Stimulated activated CD8-positive, alpha-beta memory T cell treated with anti-CD3 and anti-CD28 coated beads, Interleukin-2, amount 100 ng/mL, for 1 hour (primary cell): ENCODE measurements around the gene CDK15.
"Not testable (repeated sequence)": the region's sequence is repeated elsewhere in the genome, so short reads cannot be mapped to it uniquely, and the experiment has no call there.

ENCODE experiments used
- DNase-seq, 2 donors: peaks; one replicate each; pipeline ENCODE4 v3.0.0-alpha.2; 2020; ENCODE audit warnings: low read depth in 2 of 2

The CDK15 gene

DNA sequence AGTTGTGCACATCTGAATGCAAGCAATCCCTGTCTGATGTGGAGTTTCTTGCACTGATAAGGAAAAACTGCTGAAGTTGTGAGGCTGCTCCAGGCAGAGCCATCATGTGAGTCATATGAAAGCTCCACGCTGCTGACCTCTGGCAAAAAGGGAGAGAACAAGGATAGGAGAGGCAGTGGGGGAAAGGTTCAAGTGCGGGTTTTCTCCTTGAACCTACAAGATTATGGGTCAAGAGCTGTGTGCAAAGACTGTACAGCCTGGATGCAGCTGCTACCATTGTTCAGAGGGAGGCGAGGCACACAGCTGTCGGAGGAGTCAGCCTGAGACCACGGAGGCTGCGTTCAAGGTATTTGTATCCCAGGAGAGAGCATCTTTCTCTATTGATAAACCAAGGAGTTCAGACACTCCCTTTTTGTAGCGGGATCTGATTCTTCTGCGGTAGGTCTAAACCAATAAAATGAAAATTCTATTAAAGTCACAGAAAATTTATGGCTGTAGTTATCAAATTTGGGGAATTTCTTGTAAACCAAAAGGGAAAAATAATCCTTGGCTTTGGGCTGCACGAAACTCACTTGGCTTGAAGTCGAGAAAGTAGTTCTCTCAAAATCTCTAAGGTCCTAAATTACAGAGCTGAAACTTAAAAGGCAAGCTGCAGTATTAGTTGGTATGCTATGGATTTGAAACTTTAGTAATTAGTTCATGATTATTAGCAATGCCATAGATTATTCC is at the start of gene CDK15:
CDK15 (plus strand) TSS at position 96 of the 729 bp plus-strand sequence; CDS start at position 224, 128 bp downstream.
- DNase-seq, result no peak

DNA sequence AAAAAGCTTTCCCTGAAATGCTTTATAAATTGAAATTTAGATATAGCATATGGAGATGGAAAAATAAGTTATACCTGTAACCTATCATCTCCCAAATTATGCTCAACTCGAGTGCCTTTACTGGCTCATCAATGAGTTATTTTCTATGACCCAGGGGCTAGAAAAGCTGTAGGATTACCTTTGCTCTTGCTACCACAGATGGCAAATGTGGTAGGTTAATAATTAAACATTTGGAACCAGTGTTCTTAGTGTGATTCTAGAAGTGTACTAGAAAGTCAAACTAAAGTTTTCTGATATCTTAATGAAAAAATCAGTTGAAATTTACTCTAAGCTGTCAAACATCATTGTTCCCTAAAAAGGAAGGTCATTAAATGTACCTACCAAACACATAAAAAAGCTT is 48.1 kb upstream of the CDK15 start:
- no peak for DNase-seq

DNA sequence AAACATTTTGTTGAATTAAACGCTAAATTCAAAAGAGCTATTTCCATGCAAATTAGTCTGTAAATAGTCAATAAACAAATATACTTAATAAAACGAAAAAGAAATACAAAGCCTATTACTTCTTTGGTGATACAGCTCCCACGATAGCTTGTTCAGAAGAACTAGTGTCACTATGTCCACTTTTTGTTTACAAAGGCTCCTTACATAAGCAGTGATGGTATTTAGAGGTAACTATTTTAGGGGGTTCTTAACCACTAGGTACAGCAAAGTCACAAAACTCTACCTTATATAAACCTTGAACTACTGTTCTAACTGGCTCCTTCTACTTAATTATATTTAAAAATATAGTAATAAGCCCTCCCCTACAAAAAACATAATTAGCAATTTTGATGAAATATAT is 47.5 kb upstream of the CDK15 start:
- DNase-seq, result no peak

DNA sequence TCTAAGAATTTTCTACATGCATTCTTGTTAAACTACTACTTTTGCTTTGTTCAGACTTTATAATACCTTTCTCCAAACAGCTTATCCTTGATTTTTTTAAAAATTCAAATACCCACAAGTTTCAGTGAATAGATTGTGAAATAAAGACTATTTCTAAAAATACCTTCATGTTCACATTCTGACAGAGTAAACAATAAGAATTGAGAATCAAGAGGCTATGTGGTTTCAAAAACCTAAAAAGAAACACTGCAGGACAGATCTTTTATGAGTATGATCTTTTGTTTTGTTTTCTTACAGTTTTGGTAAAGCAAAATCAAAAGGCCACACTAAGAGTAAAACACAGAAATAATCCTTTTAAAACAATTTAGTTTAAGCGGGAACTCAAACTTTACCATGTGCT is 46.8 kb upstream of the CDK15 start:
- no peak for DNase-seq

DNA sequence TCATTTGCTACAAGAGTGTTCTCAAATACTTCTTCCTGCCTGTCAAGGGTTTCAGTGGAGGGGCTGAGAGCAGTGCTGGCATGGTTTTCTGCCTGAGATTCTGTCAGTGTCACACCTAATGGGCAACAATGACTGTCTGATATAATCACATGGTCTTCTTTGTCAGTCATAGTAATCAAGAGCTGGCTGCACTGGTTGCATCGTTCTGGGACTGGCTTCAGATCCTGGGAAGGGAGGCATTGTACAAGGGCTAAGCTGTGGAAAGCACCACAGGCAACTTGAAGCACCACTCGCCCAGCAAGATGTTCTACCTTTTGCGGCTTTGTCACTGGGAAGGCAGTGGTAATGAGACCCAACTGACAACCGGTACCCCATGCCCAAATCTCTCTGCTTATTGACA is 45.2 kb upstream of the CDK15 start:
- DNase-seq, result no peak

DNA sequence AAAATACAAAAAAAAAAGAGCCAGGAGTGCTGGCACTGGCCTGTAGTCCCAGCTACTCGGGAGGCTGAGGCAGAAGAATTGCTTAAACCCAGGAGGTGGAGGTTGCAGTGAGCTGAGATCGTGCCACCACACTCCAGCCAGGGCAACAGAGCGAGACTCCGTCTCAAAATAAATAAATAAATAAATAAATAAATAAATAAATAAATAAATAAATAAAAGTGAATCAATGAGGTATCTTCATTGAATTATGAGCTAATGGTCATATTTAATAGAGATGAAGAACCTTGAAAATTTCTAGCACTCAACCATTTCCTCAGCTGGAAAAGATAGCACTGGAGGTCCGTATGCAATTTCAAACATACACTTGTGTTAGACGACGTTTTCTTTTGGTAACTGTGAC is 41.9 kb upstream of the CDK15 start:
- not testable (repeated sequence) for DNase-seq

DNA sequence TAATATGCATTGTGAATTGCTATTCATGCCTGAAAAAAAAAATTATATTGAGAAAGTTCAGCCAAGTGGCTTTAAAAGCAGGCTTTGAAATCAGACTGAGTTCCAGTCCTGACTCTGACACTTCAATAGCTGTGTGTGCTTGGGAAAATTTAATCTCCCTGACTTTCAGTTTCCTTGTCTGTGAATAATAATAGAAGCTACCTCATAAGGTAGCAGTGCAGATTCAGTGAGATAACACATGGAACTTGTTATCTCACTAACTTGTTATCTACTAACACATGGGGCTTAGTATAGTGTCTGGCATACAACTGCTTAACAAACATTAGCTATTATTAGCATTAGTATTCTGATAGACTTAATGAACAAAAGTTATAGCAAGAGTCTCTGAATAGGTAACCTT is 40.5 kb upstream of the CDK15 start:
- no peak for DNase-seq

DNA sequence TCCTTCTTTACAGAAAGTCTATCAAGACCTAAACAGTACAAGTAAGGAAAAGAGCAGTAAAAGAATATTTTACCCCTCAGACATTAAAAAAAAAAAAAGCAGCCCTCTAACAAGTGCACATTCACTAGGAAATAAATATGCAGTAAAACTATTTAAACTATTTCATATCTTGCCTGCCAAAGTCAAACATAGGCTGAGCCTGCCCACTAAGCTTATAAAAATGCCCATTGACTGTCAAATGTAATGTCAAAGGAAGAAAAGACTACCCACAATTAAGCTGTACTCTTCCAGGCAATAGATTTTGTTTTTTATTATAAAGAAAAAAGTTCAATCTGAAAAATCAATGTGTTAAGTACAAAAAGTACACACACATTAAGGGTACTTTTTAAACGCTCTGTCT is 37.4 kb upstream of the CDK15 start:
- DNase-seq, result no peak

DNA sequence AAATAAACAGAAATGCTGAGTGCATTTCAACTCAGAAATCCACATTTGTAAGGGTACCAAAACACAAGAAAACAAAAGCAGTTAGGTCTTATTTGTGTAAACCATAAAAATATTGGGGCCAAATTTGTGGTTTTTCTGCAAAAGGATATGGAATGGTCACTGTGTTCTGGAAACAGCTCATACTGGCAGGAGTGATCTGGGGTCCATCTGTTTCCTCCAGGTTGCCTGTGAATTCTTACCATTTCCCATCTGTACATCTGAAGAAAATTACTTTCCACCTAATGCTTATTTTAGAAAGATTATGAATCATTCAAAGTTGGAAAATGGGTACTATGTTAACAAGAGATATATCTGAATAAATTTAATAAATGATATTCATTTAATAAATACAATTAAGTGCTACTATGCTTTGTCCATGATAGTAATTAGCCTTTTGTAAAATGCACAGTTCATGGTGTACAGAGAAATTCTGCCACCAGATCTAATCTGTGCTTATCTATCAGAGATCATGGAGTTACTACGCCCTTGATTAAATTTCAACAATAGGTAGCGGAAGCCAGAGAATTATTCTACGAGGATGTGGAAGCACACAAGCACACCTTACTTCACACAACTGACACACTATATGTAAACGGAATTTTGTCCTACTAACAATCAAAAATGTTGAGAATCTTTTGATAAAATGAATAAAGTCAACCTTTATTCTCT is 36.5 kb upstream of the CDK15 start:
- DNase-seq, result no peak

DNA sequence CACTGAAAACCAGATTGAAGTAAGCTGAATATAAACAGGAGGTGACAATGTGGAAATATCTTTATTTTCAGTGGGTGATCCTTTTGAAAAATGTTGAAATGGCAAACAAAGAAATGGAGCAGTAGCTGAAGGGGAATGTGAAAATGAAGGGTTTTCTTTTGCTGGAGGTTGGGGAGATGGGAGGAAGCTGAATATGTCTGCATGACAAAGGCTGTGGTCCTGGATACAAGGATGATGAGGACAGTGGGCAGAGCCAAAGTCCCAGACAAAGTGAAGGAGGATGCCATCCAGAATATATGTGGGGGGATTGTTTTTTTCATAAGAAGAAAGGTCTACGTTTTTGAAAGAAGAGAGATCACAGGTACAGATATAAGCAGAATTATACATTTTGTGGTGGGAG is 32.3 kb upstream of the CDK15 start:
- DNase-seq, result no peak

DNA sequence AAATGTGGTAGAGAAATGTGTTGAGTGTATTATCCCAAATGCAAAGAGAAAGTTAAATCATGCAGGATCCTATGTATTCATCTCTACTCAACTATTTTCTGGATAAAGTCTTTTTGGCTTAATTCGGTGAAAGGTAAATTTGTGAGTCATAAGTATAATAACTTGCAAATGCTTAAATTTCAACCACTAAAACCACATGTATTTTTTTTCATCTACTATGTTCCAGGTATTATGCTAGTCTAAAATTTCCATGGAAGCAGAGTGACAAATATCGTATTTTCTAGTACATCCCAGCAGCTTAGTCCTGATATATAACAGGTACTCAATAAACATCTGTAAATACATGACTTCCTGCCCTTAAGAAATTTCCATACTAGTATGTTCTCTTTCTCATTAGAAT is 31.8 kb upstream of the CDK15 start:
- no peak for DNase-seq

DNA sequence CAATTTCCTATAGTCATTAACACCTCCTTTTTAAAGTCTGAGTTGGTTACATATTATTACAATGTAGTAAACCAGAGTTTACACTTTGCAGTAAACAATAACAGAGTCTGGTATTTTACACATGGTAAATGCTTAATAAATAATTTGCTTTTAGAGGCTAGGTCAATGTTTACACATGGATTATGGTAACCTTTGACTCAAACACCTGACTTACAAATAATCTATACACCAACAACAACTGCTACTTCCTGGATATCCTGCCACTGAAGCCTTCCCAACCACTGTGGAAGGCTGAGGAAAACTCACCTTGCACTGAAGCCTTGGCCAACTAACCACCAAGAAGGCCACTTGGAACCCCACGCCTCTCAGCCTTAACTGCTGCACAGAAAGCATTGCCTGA is 31.0 kb upstream of the CDK15 start:
- DNase-seq, result no peak

DNA sequence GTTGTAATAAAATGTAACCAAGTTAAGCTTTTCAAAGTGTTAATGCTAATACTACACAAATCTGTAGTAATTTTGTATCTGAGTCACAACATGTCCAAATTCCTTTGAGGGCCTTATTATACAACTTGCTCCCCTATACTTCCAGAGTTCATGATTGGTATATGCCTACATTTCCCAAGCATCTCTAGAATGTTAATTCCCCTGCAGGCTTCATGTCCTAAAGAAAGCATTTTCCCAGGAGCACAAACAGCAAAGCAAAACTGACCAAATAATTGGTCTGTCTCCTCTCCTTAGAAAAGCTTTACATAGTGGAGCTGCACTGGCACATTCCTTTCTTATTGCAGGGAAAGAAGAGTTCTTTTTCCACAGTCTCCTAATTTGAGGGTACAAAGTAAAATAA is 29.3 kb upstream of the CDK15 start:
- DNase-seq, result no peak

DNA sequence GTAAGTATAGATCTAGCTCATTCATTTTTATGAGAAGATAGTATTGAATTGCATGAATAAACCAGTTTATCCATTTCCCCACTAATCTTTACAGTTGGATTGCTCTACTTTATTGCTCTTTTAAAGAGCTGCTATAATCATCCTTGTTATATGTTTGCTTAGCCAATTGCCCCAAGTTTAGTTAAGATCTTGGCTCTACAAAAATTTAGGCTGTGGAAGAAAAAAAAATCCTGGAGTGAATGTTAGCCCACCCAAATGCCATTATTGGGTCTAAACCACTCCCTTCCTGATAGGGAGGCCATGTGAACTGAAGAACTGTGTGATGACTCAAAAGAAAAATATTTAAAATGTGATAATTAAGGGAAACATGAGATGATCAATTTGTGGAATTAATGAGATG is 28.5 kb upstream of the CDK15 start:
- DNase-seq, result no peak

DNA sequence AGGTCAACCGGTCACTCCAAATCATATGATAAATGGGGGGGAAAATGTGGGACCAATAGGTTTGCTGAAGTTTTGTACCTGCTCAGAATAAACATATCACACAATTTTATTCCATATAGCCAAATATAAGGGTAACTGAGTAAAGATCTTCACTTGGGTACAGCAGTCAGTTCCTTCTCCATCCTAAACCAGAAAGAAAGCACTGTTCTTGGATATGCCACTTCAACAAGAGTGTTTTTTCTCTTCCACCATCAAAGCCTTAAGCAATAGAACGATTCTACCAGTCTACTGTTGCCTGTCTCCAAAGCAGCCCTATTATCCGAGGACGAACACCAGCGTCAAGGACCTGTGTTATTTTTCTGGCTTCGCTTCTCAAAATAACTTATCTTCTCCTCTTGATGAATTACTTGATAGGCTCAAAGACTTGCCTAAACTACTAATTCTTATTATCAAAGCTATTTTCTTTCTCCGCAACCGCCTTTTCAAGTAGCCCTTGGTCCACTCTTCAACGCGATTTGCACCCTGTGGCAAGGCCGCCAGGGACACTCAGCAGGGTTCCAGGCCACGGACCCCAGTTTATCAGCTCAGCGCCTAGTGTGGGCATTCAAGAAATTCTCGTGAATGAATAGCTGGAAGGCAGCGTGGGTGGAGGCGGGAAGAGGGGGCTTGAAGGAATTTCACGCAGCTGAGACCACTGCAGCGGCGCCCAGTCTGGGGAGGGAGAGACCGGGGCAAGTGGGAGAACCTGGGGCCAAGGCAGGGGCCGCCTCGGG is 26.2 kb upstream of the CDK15 start:
- no peak for DNase-seq

DNA sequence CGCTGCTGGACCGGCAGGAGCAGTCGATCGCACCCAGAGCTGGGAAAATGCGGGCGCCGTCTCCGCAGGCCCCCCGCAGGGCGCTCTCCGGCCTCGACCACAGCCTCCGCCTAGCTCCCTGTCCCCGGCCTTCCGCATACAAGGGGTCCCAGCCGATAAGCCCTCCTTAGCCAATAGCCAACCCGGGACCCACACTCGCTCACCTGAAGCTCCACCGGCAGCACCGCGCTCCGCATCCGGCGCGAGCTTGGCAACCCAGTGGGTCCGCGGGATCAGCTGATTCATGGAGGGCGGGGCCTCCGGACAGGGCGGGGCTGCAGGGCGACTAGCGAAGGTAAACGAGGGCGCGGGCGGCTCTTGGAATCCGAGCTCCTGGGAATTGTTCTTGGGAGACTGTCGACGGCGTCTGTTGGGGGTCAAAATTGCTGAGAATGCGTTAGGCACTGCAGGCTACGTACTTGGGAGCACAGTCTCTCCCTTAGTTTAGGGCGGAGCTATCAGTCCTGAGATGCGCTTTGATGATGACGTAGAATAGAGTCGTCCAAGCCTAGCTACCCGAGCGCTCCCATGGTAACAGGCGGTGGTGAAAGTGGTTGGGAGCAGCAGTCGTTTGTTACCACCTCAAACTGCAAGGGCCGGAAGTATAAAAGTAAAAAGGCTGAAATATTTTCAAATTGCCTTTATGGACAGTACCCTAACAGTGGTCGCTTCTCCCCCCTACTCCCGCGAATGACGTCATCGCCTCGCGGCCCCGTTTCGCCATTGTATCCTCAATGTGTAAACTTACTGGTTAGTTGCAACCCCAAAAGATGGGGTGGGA is 25.5 kb upstream of the CDK15 start, which contains the start of gene ALS2:
ALS2 (minus strand) TSS at position 260 of the 820 bp plus-strand sequence. CDS start 12,048 bp downstream, outside the sequence.
- DNase-seq, result peak; percentile 86 to 88

DNA sequence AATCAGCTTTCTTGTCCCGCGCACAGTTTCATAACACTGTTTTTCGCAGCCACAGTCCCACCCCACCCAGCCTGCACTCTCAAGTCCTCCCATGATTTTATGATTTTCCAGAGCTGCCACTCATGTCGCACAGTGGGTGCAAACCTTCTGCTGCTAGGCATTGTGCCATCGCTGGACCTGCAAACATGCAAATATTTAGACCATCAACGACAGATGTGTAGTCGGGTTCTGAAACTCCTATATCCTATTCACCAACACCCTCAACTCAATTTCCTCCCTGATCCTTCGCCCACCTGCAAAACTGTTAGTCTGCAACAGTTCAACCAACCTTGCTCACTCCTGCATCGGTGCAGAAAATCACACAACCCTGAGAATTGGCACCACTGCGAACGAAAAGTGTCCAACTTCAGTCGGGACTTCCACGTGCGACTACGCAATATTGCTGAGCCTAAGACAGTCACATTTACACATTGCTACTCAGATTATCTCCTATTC is 24.7 kb upstream of the CDK15 start:
- no peak for DNase-seq

DNA sequence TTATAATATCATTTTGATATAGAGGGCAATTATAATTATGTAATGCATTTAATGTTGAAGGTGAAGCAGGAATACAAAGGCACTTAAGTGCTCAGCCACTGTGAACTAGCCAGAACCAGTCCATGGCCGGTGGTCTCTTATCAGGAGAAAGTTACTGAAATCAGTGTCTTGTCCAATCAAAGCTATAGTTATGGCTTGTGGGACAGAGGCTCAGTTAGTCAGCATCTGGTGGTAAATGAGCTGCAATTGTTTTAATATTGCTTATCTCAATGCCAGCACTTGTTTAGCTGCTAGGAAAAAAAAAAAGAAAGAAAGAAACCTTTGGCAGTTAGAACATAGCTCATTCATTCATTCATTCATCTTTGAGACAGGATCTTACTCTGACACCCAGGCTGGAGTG is 21.8 kb upstream of the CDK15 start:
- no peak for DNase-seq

DNA sequence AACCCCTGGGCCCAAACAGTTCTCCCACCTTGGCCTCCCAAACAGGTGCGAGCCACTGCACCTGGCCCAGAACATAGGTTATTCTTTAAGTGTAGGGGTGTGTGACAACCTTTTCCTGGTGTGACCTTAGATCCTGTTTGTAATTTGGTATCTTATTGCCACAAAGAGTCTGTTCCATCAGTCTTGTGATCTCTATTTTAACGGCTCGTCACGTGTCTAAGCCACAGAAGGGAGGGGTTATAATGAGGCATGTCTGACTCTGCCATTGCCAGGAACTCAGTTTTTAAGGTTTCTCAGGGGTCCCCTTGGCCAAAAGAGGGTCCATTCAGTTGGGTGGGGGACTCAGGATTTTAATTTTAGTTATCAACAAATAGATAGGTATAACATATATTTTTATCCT is 21.2 kb upstream of the CDK15 start:
- DNase-seq, result no peak

DNA sequence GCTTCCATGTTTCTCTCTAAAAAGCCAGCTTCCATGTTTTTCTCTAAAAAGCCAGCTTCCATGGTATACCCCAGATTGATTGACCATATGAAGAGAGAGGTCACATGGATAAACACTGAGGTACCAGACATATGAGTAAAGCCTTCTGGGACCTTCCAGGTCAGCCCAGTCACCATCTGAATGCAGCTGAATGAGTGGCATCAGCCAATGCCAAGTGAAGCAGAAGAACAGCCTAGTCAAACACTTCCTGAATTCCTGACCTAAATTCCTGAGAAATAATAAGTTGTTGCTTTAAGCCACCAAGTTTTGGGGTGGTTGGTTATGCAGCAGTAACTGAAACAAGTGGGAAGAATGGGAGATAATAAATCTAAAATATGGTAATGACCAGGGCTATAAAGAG is 19.9 kb upstream of the CDK15 start:
- no peak for DNase-seq

DNA sequence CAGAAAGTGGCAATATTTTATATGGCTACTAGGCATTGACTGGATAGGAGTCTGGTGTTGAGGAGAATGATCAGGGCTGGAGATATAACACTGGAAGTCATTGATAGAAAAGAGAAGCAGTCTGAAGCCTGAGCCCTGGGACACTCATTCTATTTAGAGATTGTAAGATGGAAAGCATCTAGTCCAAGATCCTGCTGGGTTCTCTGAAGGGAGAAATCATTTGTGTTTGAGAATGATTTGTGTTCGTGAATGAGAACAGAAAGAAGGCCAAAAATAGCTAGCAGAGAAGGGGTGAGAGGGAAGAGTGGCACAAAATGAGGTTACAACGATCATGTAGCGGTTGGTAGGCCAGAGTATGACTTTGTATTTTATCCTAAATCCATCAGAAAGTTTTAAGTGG is 18.0 kb upstream of the CDK15 start:
- no peak for DNase-seq

DNA sequence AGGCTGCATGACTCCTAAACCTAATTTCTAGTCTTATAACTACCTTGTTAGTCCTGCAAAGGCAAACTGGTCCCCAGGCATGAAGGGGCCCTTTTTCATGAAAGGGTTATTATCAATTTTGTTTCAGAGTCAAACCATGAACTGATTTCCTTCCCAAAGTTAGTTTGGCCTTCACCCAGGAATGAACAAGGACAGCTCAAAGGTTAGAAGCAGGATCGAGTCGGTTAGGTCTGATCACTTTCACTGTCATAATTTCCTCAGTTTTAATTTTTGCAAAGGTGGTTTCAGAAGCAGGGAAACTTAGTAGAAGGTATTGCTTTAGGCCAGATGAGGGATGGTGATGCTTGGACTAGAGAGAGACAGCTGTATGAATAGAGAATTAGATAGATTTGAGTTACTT is 16.9 kb upstream of the CDK15 start:
- DNase-seq, result no peak
